ENCODE measurements around the gene ITPKB. TPM values are rescaled to one million over a fixed set of nuclear protein-coding genes. Genes with fewer than 3 reads are reported as not detected.
"Not testable (repeated sequence)": the region's sequence is repeated elsewhere in the genome, so short reads cannot be mapped to it uniquely, and the experiment has no call there.

Gene ITPKB
- total RNA-seq, 1 donor, result 4.7 TPM

DNA sequence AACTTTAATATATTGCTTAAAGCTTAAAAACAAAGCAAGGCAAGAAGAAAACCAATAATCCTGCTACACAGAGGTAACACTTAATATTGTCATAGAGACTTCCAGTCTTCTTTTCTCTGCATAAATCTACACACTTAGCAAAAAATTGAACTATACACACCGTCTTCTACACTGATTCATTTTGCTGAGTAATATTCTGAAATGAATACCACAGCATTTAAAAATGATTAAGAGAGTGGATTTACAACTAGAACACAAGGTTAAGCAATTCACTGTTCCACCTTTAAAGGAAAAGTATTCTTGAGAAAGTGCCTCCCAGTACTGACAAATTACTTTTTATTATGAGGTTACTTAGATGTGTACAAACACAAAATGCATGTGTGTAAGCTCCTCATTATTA, 22.2 kb upstream of the ITPKB start:
- H3K4me3 ChIP-seq (ENCODE audit: low read depth, low read length), result no peak overlapping the region
- TF ChIP-seq, protein P1, sequence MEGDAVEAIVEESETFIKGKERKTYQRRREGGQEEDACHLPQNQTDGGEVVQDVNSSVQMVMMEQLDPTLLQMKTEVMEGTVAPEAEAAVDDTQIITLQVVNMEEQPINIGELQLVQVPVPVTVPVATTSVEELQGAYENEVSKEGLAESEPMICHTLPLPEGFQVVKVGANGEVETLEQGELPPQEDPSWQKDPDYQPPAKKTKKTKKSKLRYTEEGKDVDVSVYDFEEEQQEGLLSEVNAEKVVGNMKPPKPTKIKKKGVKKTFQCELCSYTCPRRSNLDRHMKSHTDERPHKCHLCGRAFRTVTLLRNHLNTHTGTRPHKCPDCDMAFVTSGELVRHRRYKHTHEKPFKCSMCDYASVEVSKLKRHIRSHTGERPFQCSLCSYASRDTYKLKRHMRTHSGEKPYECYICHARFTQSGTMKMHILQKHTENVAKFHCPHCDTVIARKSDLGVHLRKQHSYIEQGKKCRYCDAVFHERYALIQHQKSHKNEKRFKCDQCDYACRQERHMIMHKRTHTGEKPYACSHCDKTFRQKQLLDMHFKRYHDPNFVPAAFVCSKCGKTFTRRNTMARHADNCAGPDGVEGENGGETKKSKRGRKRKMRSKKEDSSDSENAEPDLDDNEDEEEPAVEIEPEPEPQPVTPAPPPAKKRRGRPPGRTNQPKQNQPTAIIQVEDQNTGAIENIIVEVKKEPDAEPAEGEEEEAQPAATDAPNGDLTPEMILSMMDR (IDR thresholded peaks at IDR 0.05; ENCODE audit: insufficient read depth, low read depth, low read length), result no peak
- DNase-seq (ENCODE audit: low read depth), result no peak

DNA sequence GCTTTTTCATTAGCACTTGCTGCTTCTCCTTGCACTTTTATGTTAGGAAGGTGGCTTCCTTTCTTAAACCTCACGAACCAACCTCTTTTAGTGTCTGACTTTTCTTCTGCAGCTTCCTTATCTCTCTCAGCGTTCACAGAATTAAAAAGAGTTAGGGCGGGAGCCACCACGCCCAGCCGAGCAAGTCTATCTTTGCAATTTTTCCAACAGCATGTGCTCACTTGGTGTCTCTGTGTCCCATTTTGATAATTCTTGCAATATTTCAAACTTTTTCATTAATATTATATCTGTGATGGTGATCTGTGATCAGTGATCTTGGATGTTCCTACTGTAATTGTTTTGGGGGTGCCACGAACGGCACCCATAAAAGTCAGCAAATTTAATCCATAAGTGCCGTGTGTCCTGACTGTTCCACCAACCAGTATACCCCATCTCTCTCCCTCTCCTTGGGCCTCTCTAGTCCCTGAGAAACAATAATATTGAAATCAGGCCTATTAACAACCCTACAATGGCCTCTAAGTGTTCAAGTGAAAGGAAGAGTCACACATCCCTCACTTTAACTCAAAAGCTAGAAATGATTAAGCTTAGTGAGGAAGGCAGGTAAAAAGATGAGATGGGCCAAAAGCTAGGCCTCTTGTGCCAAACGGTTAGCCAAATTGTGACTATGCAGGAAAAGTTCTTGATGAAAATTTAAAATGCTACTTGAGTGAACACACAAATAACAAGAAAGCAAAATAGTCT, 15.9 kb upstream of the ITPKB start:
- no peak for DNase-seq (ENCODE audit: low read depth)
- TF ChIP-seq, protein P1 (IDR thresholded peaks at IDR 0.05; ENCODE audit: insufficient read depth, low read depth, low read length), result no peak
- no peak overlapping the region for H3K4me3 ChIP-seq (ENCODE audit: low read depth, low read length)

DNA sequence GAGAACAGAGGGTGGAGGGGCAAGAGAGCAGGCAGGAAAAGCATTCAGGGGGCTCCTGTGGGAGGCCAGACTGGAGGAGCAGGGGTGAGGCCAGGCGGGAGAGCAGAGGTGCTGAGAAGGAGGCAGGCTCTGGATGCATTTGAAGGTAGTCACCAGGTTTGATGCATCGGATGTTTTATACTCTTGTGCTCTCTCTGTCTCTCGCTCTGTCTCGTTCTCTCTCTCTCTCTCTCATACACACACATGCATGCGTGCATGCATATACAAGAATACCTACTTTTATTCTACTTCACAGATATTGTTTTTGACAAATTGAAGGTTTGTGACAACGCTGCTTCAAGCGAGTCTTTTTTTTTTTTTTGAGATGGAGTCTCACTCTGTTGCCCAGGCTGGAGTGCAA, 15.0 kb upstream of the ITPKB start:
- TF ChIP-seq, protein P1 (IDR thresholded peaks at IDR 0.05; ENCODE audit: insufficient read depth, low read depth, low read length), result no peak
- H3K4me3 ChIP-seq (ENCODE audit: low read depth, low read length), result no peak overlapping the region
- no peak for DNase-seq (ENCODE audit: low read depth)

DNA sequence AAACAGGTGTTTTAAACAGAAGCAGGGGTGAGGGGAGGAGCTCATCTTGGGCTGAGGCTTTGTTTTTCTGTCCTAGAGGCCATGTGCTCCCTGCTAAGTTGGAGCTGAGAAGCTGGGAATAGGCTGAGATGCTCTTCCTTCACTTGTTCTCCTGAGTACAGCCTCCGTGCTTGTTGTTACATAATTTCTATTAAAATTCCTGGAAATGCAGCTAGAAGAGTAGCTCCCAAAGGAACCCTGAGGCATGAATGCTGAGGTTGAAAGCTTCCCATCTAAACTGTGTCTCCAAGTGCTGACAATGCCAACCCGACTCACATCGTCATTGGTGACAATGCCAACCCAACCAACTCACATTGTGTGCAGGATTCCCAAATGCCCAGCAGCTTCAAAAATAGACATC, 12.6 kb upstream of the ITPKB start:
- TF ChIP-seq, protein P1 (IDR thresholded peaks at IDR 0.05; ENCODE audit: insufficient read depth, low read depth, low read length), result no peak
- no peak overlapping the region for H3K4me3 ChIP-seq (ENCODE audit: low read depth, low read length)
- no peak for DNase-seq (ENCODE audit: low read depth)

DNA sequence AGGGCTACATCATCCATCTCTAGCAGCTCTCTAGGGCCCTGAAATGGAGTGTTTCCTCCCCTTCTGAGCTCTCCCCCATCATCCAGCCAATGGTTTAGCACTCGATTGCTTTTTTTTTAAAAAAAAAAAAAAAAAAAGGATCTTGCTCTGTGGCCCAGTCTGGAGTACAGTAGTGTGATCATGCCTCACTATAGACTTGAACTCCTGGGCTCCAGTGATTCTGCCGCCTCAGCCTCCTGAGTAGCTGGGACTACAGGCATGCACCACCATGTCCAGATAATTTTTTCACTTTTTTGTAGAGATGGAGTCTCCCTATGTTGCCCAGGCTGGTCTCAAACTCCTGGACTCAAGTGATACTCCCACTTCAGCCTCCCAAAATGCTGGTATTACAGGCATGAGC, 12.1 kb upstream of the ITPKB start:
- DNase-seq (ENCODE audit: low read depth), result no peak
- TF ChIP-seq, protein P1 (IDR thresholded peaks at IDR 0.05; ENCODE audit: insufficient read depth, low read depth, low read length), result no peak

DNA sequence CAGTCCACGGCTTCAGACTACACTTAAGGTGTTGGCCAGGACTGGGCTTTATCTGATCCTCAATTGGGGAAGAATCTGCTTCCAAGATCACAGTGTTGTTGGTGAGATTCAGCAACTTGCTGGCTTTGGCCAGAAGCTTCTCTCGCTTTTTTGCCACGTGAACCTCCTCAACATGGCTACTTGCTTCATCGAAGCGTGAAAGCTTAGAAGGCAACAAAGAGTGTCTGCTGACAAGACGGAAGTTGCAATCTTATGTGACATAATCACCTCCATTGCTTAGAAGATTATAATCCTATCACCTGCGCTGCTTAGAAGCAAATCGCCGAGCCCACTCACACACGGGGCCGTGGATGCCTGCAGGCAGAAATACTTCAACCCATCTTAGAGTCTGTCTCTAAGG, 10.4 kb upstream of the ITPKB start:
- no peak for DNase-seq (ENCODE audit: low read depth)
- TF ChIP-seq, protein P1 (IDR thresholded peaks at IDR 0.05; ENCODE audit: insufficient read depth, low read depth, low read length), result no peak

More for the DNA sequence above, 12.1 kb upstream of the ITPKB start:
- no peak overlapping the region for H3K4me3 ChIP-seq (ENCODE audit: low read depth, low read length)

DNA sequence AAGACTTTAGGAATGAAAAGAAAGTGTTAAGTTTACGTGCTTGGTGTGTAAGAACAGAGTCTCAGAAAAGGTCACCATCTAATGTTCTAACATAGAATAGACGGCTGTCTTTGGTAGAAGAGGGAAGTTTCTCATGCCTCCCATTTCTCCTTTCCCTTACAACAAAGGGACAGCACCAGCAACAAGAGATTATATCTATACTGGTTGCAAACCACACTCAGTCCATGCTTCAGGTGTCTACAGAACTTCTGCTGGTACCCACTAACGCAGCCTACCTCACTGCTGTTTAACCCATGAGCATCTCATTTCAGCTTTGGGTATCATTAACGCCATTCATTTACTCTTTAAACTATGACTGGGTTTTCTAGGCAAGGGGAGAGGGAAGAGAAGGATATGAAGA, 9.2 kb upstream of the ITPKB start:
- no peak for DNase-seq (ENCODE audit: low read depth)
- no peak overlapping the region for H3K4me3 ChIP-seq (ENCODE audit: low read depth, low read length)
- TF ChIP-seq, protein P1 (IDR thresholded peaks at IDR 0.05; ENCODE audit: insufficient read depth, low read depth, low read length), result no peak

More for the DNA sequence above, 10.4 kb upstream of the ITPKB start:
- no peak overlapping the region for H3K4me3 ChIP-seq (ENCODE audit: low read depth, low read length)

DNA sequence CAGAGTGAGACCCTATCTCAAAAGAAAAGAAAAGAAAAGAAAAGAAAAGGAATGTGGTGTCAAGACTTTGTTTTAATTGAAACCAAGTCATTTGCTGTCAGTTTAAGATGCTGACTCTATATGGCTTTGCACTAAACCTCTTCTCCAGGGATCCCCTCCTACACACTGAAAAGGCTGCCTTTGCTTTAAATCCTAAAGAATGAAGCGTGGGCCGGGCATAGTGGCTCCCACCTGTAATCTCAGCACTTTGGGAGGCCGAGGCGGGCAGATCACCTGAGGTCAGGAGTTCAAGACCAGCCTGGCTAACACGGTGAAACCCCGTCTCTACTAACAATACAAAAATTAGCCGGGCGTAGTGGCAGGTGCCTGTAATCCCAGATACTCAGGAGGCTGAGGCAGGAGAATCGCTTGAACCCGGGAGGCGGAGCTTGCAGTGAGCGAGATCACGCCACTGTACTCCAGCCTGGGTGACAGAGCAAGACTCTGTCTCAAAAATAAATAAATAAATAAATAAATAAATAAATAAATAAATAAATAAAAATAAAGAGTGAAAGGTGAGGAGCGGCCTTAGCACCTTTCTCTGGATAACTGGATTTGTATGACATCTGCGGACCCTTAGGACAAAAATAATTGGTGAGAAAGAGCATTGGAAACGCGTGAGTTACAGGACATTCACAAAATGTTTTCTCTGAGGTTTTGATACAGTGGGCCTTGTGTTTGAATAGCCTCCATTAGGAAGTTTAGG, 8.6 kb upstream of the ITPKB start:
- not testable (repeated sequence) for DNase-seq (ENCODE audit: low read depth); H3K4me3 ChIP-seq (ENCODE audit: low read depth, low read length)

All from fibroblast of villous mesenchyme (primary cell).